ENCODE data around the gene LRRC8D. TPM values are rescaled to one million over a fixed set of nuclear protein-coding genes. Genes with fewer than 3 reads are reported as not detected.

The LRRC8D gene
- total RNA-seq, 4 donors from 2014 or later, result 6.9 to 13.2 (median 8.8) TPM

GRCh38 chr1:89854140-89854539, 33.3 kb downstream of the LRRC8D start:
- ATAC-seq (ENCODE audit: low FRiP score) (no peak), DNase-seq (ENCODE audit: low spot score) (no peak)
- no peak for TF ChIP-seq CTCF (IDR thresholded peaks at IDR 0.05)

GRCh38 chr1:89855413-89856123, 34.7 kb downstream of the LRRC8D start:
- TF ChIP-seq CTCF (IDR thresholded peaks at IDR 0.05), result no peak
- ATAC-seq (ENCODE audit: low FRiP score) (peak; percentile 90), DNase-seq (ENCODE audit: low spot score) (no peak)

GRCh38 chr1:89863165-89863830, 42.5 kb downstream of the LRRC8D start:
- DNase-seq (ENCODE audit: low spot score), result no peak
- no peak for ATAC-seq (ENCODE audit: low FRiP score)
- TF ChIP-seq CTCF (IDR thresholded peaks at IDR 0.05), result no peak

- no peak for DNase-seq (ENCODE audit: low spot score)
- no peak for TF ChIP-seq CTCF (IDR thresholded peaks at IDR 0.05)
- peak; percentile 85 for ATAC-seq (ENCODE audit: low FRiP score)
Measured at GRCh38 chr1:89865498-89866382, 44.9 kb downstream of the LRRC8D start.

- DNase-seq (ENCODE audit: low spot score) (no peak), ATAC-seq (ENCODE audit: low FRiP score) (no peak)
- TF ChIP-seq CTCF (IDR thresholded peaks at IDR 0.05), result no peak
Measured at GRCh38 chr1:89866568-89866967, 45.7 kb downstream of the LRRC8D start.

- no peak for ATAC-seq (ENCODE audit: low FRiP score)
- DNase-seq (ENCODE audit: low spot score), result no peak
- TF ChIP-seq CTCF (IDR thresholded peaks at IDR 0.05), result no peak
Measured at GRCh38 chr1:89870998-89871397, 50.2 kb downstream of the LRRC8D start.
